GF-D8 (cell line): Measurements from ENCODE around the gene NOS2.
"Not testable (repeated sequence)": the region's sequence is repeated elsewhere in the genome, so short reads cannot be mapped to it uniquely, and the experiment has no call there.

Source experiments
- DNase-seq: peaks from one replicate; lab custom pipeline; 2025; lab: John Stamatoyannopoulos, UW

Gene NOS2

GRCh38 chr17:27788919-27789318 is 11.4 kb downstream of the NOS2 start:
- DNase-seq: no peak

- DNase-seq: no peak
These were observed 16.6 kb downstream of the NOS2 start for GRCh38 chr17:27783440-27784350.

DNA sequence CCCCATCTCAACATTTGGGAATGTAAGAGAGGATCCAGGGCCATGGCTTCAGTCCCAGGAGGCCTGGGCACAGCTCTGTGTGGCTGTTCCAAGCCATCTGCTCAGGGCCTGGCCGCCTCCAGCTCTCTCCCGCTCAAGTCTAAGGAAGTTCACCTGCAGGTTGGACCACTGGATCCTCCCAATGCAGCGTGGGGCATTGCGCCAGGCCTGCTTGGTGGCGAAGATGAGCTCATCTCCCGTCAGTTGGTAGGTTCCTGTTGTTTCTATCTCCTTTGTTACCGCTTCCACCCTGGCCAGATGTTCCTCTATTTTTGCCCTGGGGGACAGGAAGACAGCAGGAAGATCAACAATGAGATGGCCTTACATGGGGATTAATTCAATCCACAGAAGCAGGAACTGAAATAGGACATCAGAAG is 17.5 kb downstream of the NOS2 start:
- no peak for DNase-seq

GRCh38 chr17:27780828-27781404 is 19.4 kb downstream of the NOS2 start:
- DNase-seq: no peak

GRCh38 chr17:27780092-27780827 is 20.1 kb downstream of the NOS2 start:
- DNase-seq: no peak

- DNase-seq: no peak
These were observed 22.1 kb downstream of the NOS2 start for GRCh38 chr17:27778183-27778582.

- no peak for DNase-seq
These were observed 23.3 kb downstream of the NOS2 start for GRCh38 chr17:27776882-27777624.

GRCh38 chr17:27771586-27771985 is 28.7 kb downstream of the NOS2 start:
- no peak for DNase-seq

- DNase-seq: no peak
These were observed 29.5 kb downstream of the NOS2 start for GRCh38 chr17:27770877-27771276.

DNA sequence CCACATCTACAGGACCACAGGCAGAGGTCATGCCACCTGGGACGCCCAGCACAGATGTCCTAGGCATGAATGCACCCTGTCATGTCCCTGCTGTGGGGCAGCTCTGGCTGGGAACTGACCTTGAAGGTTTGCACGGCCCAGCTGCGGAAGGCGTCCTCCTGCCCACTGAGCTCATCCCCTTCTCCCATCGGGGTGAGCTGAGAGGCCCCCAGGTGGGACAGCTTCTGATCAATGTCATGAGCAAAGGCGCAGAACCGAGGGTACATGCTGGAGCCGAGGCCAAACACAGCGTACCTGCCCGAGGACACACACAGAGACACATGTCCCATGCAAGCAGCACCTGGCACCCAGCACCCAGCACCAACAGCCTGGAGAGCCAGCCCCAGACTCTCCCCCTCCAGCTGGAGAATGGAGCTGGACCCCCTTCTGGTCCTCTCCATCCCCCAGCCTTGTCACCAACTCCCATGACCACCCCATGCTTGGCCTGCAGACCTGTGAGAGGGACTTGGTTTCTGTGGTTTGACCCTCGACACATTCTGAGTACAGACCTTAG is 31.4 kb downstream of the NOS2 start:
- DNase-seq: no peak

DNA sequence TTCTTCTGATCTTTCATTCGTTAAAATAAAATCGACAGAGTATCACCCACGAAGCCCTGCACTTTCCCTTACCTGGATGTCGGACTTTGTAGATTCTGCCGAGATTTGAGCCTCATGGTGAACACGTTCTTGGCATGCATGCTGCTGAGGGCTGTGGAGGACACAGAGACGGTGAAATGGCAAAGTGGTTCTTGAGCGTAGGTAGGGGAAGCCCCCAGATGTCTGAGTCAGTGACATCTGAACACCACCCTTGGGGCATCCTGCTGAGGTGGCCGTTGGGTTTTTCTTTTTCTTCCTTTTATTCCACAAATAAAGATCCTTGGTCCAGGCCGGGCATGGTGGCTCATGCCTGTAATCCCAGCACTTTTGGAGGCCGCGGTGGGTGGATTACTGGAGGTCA is 33.9 kb downstream of the NOS2 start:
- no peak for DNase-seq

DNA sequence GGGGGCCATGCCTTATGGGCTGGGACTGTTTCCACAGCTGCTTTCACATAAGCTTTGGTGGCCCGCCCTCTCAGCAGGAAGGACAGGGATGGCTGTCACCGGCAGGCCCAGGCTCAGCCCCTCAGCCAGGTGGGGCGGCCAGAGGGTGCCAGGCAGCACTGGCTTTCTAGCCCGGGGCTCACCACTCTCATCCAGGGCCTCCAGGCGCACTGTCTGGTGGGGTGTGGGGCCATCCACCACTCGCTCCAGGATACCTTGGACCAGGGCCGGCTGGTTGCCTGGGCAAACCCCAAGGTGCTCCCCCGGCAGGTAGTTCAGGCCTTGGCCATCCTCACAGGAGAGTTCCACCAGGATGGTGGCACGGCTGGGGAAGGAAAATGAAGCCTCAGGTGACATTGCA is 35.0 kb downstream of the NOS2 start:
- DNase-seq: no peak

DNA sequence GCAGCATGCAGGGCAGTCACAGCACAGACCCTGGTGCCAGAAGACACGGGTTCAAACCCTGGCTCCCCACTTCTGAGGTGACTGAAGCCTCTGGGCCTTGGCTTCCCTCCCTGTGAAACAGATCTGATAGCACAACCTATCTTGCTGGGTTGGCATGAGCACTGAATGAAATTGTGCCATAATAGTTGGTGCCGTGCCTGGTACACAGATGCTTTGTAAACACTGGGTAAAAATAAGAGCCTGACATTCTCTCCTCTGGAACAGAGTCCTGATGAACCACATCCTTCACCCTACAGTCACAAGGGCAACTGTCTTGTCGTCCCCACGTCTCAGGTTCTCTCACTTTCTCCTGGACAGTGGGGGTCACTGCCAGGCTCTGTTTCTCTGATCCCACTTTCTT is 35.7 kb downstream of the NOS2 start:
- no peak for DNase-seq

GRCh38 chr17:27762527-27763305 is 37.6 kb downstream of the NOS2 start:
- DNase-seq: no peak

GRCh38 chr17:27760931-27761330 is 39.4 kb downstream of the NOS2 start:
- not testable (repeated sequence) for DNase-seq

DNA sequence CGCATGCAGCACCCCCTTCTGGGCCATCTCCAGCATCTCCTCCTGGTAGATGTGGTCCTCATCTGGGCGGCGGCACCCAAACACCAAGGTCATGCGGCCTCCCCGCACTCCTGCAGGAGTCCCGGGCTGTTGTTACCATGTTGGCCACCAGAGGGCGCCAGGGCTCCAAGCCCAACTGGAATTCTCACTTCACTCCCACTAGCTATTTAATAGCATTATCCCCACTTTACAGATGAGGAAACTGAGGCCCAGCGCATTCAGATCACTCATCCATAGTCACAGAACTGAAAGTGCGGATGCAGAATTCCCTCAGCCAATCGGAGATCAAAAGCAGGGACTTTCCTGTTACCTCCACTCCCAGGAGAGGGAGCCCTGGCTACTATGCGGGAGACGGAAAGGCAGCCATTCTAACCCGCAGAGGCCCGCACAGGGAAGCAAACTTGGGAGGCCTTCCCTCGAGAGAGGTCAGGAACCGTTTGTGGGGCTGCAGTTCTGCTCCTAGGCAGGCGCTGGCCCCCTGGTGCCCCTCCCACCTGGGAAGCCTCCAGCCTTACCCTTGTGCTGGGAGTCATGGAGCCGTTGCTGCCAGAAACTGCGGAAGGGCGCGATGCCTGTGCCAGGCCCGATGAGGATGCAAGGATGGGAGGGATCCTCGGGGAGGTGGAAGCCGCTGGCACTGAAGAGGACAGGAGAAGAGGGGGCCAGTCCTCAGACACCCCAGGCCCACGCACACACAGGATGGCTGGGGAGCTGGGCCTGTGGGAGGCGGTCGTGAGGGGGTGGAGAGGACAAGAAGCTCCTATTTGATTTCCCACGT is 40.1 kb downstream of the NOS2 start:
- no peak for DNase-seq

DNA sequence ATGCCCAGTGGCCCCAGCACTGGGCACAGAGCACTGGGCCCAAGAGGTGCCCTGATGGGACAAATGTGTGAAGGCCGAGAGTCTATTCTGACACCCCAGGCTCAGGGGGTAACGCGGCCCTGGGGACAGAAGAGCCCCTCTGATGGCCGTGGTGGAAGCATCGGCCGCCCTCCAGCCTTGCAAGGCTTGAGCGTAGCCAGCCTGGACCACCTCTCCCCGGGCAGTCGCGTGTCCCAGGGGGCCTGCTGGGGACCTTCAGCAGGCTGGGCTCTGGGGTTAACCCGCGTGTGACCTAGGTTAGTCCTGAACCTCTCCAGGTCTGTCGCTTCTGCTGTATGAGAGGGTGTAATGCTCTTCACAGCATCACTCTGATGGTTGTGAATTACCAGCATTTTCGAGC is 40.8 kb downstream of the NOS2 start:
- no peak for DNase-seq

GRCh38 chr17:27756467-27757371 is 43.6 kb downstream of the NOS2 start:
- no peak for DNase-seq
